ENCODE results near the gene ZNF385B. TPM values are rescaled to one million over a fixed set of nuclear protein-coding genes. Genes with fewer than 3 reads are reported as not detected.

ZNF385B gene
- total RNA-seq, 3 donors from 2014 or later (not counting 1 experiment from before 2014, with no cell fraction given), result 0.54 TPM; not detected in 2

- Mint-ChIP-seq H3K36me3 (no peaks in the 10 kb centered on the region), H3K4me1 (no peaks in the 10 kb centered on the region), H3K4me3 (no peak overlapping the region), H3K27ac (no peak overlapping the region), H3K9me3 (no peaks in the 10 kb centered on the region), H3K27me3 (ENCODE audit: low read depth in 2 of 2) (no peaks in the 10 kb centered on the region)
- ATAC-seq (no peak), DNase-seq (no peak)
- intact Hi-C loops (cut with micrococcal nuclease), result no loop called here
- H3K4me3 ChIP-seq (ENCODE audit: low read length), result no peak overlapping the region
- H3K27me3 ChIP-seq (ENCODE audit: control insufficient read depth, insufficient read depth, low read length), result no peaks in the 10 kb centered on the region
- H3K9me3 ChIP-seq (ENCODE audit: control insufficient read depth, insufficient read depth, low read length), result no peaks in the 10 kb centered on the region
- H3K36me3 ChIP-seq (ENCODE audit: control insufficient read depth, insufficient read depth, low read length), result no peaks in the 10 kb centered on the region
- no peak overlapping the region for H3K27ac ChIP-seq (ENCODE audit: low read length)
- no peaks in the 10 kb centered on the region for H3K4me1 ChIP-seq (ENCODE audit: control insufficient read depth, insufficient read depth, low read length)
- TF ChIP-seq CTCF (IDR thresholded peaks at IDR 0.05), result no peak
These were observed 11.7 kb downstream of the ZNF385B start for GRCh38 chr2:179849719-179850118.

- no peak overlapping the region for H3K27ac ChIP-seq (ENCODE audit: low read length)
- peaks cover 0 to 2% of the 10 kb centered on the region in 2 donors for H3K9me3 Mint-ChIP-seq
- H3K36me3 ChIP-seq (ENCODE audit: control insufficient read depth, insufficient read depth, low read length), result no peaks in the 10 kb centered on the region
- no peaks in the 10 kb centered on the region for H3K9me3 ChIP-seq (ENCODE audit: control insufficient read depth, insufficient read depth, low read length)
- ATAC-seq, result no peak
- no peaks in the 10 kb centered on the region for H3K4me1 ChIP-seq (ENCODE audit: control insufficient read depth, insufficient read depth, low read length)
- H3K4me3 ChIP-seq (ENCODE audit: low read length), result no peak overlapping the region
- H3K27me3 Mint-ChIP-seq (ENCODE audit: low read depth in 2 of 2), result peaks cover 0 to 3% of the 10 kb centered on the region in 2 donors
- H3K4me3 Mint-ChIP-seq, result no peak overlapping the region
- H3K36me3 Mint-ChIP-seq, result no peaks in the 10 kb centered on the region
- no peak for DNase-seq
- H3K27ac Mint-ChIP-seq, result no peak overlapping the region
- no peaks in the 10 kb centered on the region for H3K4me1 Mint-ChIP-seq
- H3K27me3 ChIP-seq (ENCODE audit: control insufficient read depth, insufficient read depth, low read length), result no peaks in the 10 kb centered on the region
- TF ChIP-seq CTCF (IDR thresholded peaks at IDR 0.05), result no peak
- intact Hi-C loops (cut with micrococcal nuclease), result no loop called here
These were observed 17.9 kb downstream of the ZNF385B start for GRCh38 chr2:179843541-179843940.

- Mint-ChIP-seq H3K36me3 (no peaks in the 10 kb centered on the region), H3K27me3 (ENCODE audit: low read depth in 2 of 2) (peaks cover 0 to 3% of the 10 kb centered on the region in 2 donors), H3K4me1 (no peaks in the 10 kb centered on the region), H3K27ac (no peak overlapping the region), H3K4me3 (no peak overlapping the region), H3K9me3 (peaks cover 0 to 2% of the 10 kb centered on the region in 2 donors)
- intact Hi-C loops (cut with micrococcal nuclease), result no loop called here
- H3K27ac ChIP-seq (ENCODE audit: low read length), result no peak overlapping the region
- H3K27me3 ChIP-seq (ENCODE audit: control insufficient read depth, insufficient read depth, low read length), result no peaks in the 10 kb centered on the region
- H3K9me3 ChIP-seq (ENCODE audit: control insufficient read depth, insufficient read depth, low read length), result no peaks in the 10 kb centered on the region
- no peaks in the 10 kb centered on the region for H3K36me3 ChIP-seq (ENCODE audit: control insufficient read depth, insufficient read depth, low read length)
- WGBS (ENCODE audit: insufficient coverage), result 56% methylated on average over 4 of the region's 4 CpGs
- DNase-seq, result no peak
- H3K4me1 ChIP-seq (ENCODE audit: control insufficient read depth, insufficient read depth, low read length), result no peaks in the 10 kb centered on the region
- ATAC-seq, result no peak
- H3K4me3 ChIP-seq (ENCODE audit: low read length), result no peak overlapping the region
- TF ChIP-seq CTCF (IDR thresholded peaks at IDR 0.05), result no peak
These were observed 18.8 kb downstream of the ZNF385B start for GRCh38 chr2:179842498-179843153.

- DNase-seq (no peak), ATAC-seq (no peak)
- H3K9me3 Mint-ChIP-seq, result peaks cover 0 to 2% of the 10 kb centered on the region in 2 donors
- H3K27me3 ChIP-seq (ENCODE audit: control insufficient read depth, insufficient read depth, low read length), result no peaks in the 10 kb centered on the region
- no peak overlapping the region for H3K27ac ChIP-seq (ENCODE audit: low read length)
- H3K4me1 Mint-ChIP-seq, result no peaks in the 10 kb centered on the region
- H3K4me1 ChIP-seq (ENCODE audit: control insufficient read depth, insufficient read depth, low read length), result no peaks in the 10 kb centered on the region
- H3K36me3 ChIP-seq (ENCODE audit: control insufficient read depth, insufficient read depth, low read length), result no peaks in the 10 kb centered on the region
- WGBS (ENCODE audit: insufficient coverage), result 82% methylated on average over 1 of the region's 1 CpG
- H3K36me3 Mint-ChIP-seq, result no peaks in the 10 kb centered on the region
- intact Hi-C loops (cut with micrococcal nuclease), result no loop called here
- H3K9me3 ChIP-seq (ENCODE audit: control insufficient read depth, insufficient read depth, low read length), result no peaks in the 10 kb centered on the region
- H3K27me3 Mint-ChIP-seq (ENCODE audit: low read depth in 2 of 2), result peaks cover 0 to 3% of the 10 kb centered on the region in 2 donors
- H3K27ac Mint-ChIP-seq, result no peak overlapping the region
- H3K4me3 ChIP-seq (ENCODE audit: low read length), result no peak overlapping the region
- no peak for TF ChIP-seq CTCF (IDR thresholded peaks at IDR 0.05)
- H3K4me3 Mint-ChIP-seq, result no peak overlapping the region
These were observed 20.6 kb downstream of the ZNF385B start for GRCh38 chr2:179840840-179841239.
